Gastrocnemius medialis (tissue), 4 donors: Measurements from ENCODE around the gene CNKSR3. TPM values are rescaled to one million over a fixed set of nuclear protein-coding genes. Genes with fewer than 3 reads are reported as not detected.

Experiments
- ATAC-seq, 2 donors: fragments of 150-250 bp; one replicate each; pipeline ENCODE4 v1.9.1; 2016
- DNase-seq, 2 donors: peaks; one replicate each; pipeline ENCODE4 v3.0.0-alpha.2; 2019
- H3K27ac ChIP-seq, 4 donors: fragments of 200-600 bp; sonication (generic); 1 replicate in 1 of 4; 2 replicates in 3 of 4; pipeline ENCODE4 v1.5.1; 2016 to 2018; ENCODE audit warnings: mild to moderate bottlenecking in 2 of 4, moderate library complexity in 1 of 4
- H3K27me3 ChIP-seq, 3 donors: fragments of 200-600 bp; sonication (generic) in 2 of 3; 1 replicate in 1 of 3; 2 replicates in 2 of 3; pipeline versions ENCODE4 v1.5.1 to v1.6.0; 2016 to 2019; ENCODE audit warnings: mild to moderate bottlenecking in 1 of 3, moderate library complexity in 1 of 3
- H3K36me3 ChIP-seq, 2 donors: fragments of 200-600 bp; sonication (generic) in 1 of 2; one replicate each; pipeline ENCODE4 v1.5.1; 2017 to 2018
- H3K4me1 ChIP-seq, 2 donors: fragments of 200-600 bp; sonication (generic) in 1 of 2; one replicate each; pipeline ENCODE4 v1.5.1; 2016 to 2017; ENCODE audit warnings: mild to moderate bottlenecking in 2 of 2
- H3K4me3 ChIP-seq, 4 donors: fragments of 200-600 bp; sonication (generic) in 3 of 4; 1 replicate in 1 of 4; 2 replicates in 3 of 4; pipeline ENCODE4 v1.5.1; 2016 to 2019; ENCODE audit warnings: mild to moderate bottlenecking in 2 of 4
- H3K9me3 ChIP-seq, 3 donors: fragments of 200-600 bp; sonication (generic) in 2 of 3; 1 replicate in 1 of 3; 2 replicates in 2 of 3; pipeline ENCODE4 v1.5.1; 2016 to 2019
- POLR2A ChIP-seq, 2 donors: fragments of 450-650 bp; IDR thresholded peaks; one replicate each; pipeline ENCODE4 v1.6.1; 2017; ENCODE audit warnings: antibody characterized with exemption in 2 of 2, mild to moderate bottlenecking in 2 of 2, moderate library complexity in 2 of 2
- in situ Hi-C, 4 donors: fragments of 200-750 bp; cut with MboI; loops; one replicate each; pipeline versions ENCODE4 v1.15.0 to v1.8.0; 2017; ENCODE audit warnings: low sequenced_read_pairs in 4 of 4
- intact Hi-C: fragments of 100-400 bp; cut with DNase I; formaldehyde crosslinking; loops from one replicate; pipeline ENCODE4 v1.15.1; 2023; ENCODE audit warnings: low total_unique reads
- total RNA-seq, 4 donors: library from RNA; depleted of rRNA; stranded (reverse); fragments of >200 nt; gene quantifications; one replicate each; pipeline versions ENCODE4 v1.1.0 to v1.2.3, GENCODE V29; 2016
- TF ChIP-seq, protein P1 (sequence below), 5 experiments: fragments of 450-650 bp in 3 of 5; fragments of 200-600 bp in 2 of 5; sonication (generic) in 2 of 5; IDR thresholded peaks in 4 of 5; conservative IDR thresholded peaks in 1 of 5; 1 replicate in 4 of 5; 2 replicates in 1 of 5; pipeline ENCODE4 v1.5.1; 2016 to 2019; ENCODE audit warnings: antibody characterized with exemption in 5 of 5, mild to moderate bottlenecking in 3 of 5, moderate library complexity in 3 of 5

Gene CNKSR3
- total RNA-seq, 4 donors from 2014 or later: 0.70 to 4.6 (median 2.9) TPM

DNA sequence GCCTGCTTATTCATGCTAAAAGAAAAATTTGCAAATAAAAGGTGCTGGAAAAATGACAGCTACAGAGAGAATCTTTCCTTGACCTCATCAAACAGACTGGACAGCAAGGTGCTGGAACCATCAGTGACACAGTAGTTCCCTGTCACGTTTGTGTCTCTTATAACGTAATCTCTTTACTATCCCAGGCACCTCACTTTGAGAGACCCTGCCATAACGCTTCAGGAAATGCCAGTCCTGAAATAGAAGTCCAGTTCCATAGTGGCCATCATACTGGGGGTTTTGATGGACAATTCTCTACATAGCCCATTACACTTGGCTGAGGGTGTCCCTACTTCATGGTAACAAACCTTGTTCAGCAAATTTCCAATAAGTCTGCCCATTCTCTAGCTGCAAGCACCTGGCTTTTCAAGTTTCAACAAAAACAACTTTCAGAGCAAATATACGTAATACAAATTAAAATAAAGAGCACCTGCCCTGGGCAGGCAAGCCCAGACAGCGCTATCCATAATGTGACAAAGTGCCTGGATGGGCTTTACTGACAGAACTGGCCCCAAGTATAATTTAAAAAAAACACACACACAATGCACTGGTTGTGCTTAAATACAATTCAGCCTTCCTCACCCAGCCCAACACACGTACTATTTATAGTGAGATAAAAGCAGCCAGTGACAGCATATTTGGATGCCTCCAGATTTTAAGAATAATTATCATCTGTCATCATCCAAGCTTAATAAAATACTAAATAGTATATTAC lies 38.7 kb downstream of the CNKSR3 start:
- ATAC-seq: no peak
- TF ChIP-seq, protein P1, sequence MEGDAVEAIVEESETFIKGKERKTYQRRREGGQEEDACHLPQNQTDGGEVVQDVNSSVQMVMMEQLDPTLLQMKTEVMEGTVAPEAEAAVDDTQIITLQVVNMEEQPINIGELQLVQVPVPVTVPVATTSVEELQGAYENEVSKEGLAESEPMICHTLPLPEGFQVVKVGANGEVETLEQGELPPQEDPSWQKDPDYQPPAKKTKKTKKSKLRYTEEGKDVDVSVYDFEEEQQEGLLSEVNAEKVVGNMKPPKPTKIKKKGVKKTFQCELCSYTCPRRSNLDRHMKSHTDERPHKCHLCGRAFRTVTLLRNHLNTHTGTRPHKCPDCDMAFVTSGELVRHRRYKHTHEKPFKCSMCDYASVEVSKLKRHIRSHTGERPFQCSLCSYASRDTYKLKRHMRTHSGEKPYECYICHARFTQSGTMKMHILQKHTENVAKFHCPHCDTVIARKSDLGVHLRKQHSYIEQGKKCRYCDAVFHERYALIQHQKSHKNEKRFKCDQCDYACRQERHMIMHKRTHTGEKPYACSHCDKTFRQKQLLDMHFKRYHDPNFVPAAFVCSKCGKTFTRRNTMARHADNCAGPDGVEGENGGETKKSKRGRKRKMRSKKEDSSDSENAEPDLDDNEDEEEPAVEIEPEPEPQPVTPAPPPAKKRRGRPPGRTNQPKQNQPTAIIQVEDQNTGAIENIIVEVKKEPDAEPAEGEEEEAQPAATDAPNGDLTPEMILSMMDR (IDR thresholded peaks at IDR 0.05 in 4 of 5, conservative IDR thresholded peaks at IDR 0.05 in 1 of 5): no peak
- no peak for TF ChIP-seq POLR2A (IDR thresholded peaks at IDR 0.05)
- in situ Hi-C loops: no loop called here

GRCh38 chr6:154469306-154469935 lies 41.1 kb downstream of the CNKSR3 start:
- no peaks in the 10 kb centered on the region for H3K27me3 ChIP-seq
- H3K4me3 ChIP-seq: no peak overlapping the region
- ATAC-seq: no peak
- no peaks in the 10 kb centered on the region for H3K9me3 ChIP-seq
- H3K4me1 ChIP-seq: peaks cover 0 to 6% of the 10 kb centered on the region in 2 donors
- TF ChIP-seq POLR2A (IDR thresholded peaks at IDR 0.05): no peak
- TF ChIP-seq, protein P1 (IDR thresholded peaks at IDR 0.05 in 4 of 5, conservative IDR thresholded peaks at IDR 0.05 in 1 of 5): no peak
- no peak for DNase-seq
- intact Hi-C loops: no loop called here
- in situ Hi-C loops: no loop called here
- no peaks in the 10 kb centered on the region for H3K36me3 ChIP-seq
- H3K27ac ChIP-seq: no peak overlapping the region

More for the DNA sequence above, 38.7 kb downstream of the CNKSR3 start:
- Histone ChIP-seq H3K27ac (no peak overlapping the region), H3K27me3 (no peaks in the 10 kb centered on the region), H3K4me3 (no peak overlapping the region), H3K36me3 (no peaks in the 10 kb centered on the region), H3K9me3 (no peaks in the 10 kb centered on the region), H3K4me1 (peaks cover 0 to 6% of the 10 kb centered on the region in 2 donors)
- no peak for DNase-seq
- intact Hi-C loops: no loop called here

DNA sequence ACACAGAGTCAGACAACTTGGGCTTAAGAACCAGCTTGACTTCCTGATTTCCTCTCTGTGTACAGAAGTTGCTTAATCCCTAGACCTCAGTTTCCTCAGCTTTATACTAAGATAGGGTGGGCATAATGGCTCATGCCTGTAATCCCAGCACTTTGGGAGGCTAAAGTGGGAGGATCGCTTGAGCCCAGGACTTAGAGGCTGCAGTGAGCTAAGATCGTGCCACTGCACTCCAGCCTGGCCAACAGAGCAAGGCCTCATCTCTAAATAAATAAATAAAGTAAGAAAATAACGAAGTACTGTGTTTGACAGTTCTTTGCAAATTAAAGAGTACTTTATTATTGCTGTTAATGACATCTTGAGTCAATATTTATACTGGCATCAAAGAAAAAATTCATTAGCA lies 41.7 kb downstream of the CNKSR3 start:
- ATAC-seq: no peak
- in situ Hi-C loops (no loop called here), intact Hi-C loops (no loop called here)
- H3K9me3 ChIP-seq: no peaks in the 10 kb centered on the region
- no peaks in the 10 kb centered on the region for H3K27me3 ChIP-seq
- peaks cover 0 to 6% of the 10 kb centered on the region in 2 donors for H3K4me1 ChIP-seq
- H3K36me3 ChIP-seq: no peaks in the 10 kb centered on the region
- H3K27ac ChIP-seq: no peak overlapping the region
- H3K4me3 ChIP-seq: no peak overlapping the region
- DNase-seq: no peak
- TF ChIP-seq, protein P1 (IDR thresholded peaks at IDR 0.05 in 4 of 5, conservative IDR thresholded peaks at IDR 0.05 in 1 of 5): no peak
- no peak for TF ChIP-seq POLR2A (IDR thresholded peaks at IDR 0.05)

- in situ Hi-C loops: no loop called here
- DNase-seq (no peak), ATAC-seq (no peak)
- H3K4me3 ChIP-seq: no peak overlapping the region
- TF ChIP-seq, protein P1 (IDR thresholded peaks at IDR 0.05 in 4 of 5, conservative IDR thresholded peaks at IDR 0.05 in 1 of 5): no peak
- no peak for TF ChIP-seq POLR2A (IDR thresholded peaks at IDR 0.05)
- no peaks in the 10 kb centered on the region for H3K36me3 ChIP-seq
- H3K9me3 ChIP-seq: no peaks in the 10 kb centered on the region
- intact Hi-C loops: no loop called here
- no peak overlapping the region for H3K27ac ChIP-seq
- H3K27me3 ChIP-seq: no peaks in the 10 kb centered on the region
- peaks cover 0 to 5% of the 10 kb centered on the region in 2 donors for H3K4me1 ChIP-seq
Measured at GRCh38 chr6:154466971-154467679, 43.4 kb downstream of the CNKSR3 start.
